HTERT RPE-1 (cell line): Measurements from ENCODE around the gene USP3.

Experiments used
- in situ Hi-C: fragments of 300-500 bp; cut with MboI; formaldehyde crosslinking; loops from 4 replicates; pipeline ENCODE4 v1.14.3; 2020; ENCODE audit warnings: low sequenced_read_pairs

USP3 gene

DNA sequence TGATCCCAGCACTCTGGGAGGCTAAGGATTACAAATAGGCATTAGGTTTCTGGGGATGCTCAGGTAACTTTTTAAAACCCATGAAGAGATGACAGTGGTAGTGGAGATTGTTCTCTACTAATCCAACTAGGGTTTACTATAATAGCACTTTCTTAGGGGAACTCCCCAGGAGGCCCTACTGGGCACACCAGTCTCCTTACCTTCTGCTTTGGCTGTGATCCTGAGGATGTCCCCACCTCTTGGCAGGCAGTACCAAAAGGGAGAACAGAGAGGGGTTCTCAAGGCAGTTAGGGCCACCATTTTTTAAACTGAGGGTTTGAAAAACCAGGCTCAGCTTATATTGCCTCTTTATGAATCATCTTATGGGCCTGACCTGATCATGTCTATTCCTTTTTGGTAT, 77.8 kb downstream of the USP3 start:
- in situ Hi-C loops, result no loop called here

DNA sequence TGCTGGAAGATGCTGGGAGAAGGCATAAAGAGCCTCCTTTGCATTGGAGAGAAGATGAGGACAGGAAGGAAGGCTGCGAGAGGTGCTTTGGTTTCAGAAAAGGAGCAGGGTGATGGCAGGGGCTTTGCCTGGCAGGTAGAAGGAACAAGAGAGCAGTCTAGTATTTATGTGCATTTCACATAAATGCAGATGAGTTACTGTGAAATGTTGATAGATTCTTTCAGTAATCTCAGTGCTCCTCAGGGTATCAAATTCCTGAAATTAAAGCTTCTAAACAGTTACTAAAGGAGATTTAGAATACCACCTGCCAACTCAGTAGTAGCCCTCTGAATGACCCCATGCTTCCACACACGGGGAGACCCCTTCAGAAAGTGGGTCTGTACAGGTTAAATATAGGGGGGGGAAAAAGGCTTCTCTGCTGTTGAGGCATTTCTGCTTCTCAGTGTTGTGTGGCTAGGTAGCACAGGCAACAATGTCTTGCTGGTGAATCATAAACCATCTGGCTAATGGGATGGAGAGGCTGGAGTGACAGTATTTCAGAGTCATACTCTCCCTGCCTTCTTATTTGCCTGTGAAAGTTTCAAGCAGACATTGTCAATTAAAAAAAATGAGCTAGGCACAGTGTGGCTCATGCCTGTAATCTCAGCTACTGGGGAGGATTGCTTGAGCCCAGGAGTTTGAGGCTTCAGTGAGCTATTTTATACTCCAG, 78.5 kb downstream of the USP3 start:
- in situ Hi-C loops, result no loop called here

DNA sequence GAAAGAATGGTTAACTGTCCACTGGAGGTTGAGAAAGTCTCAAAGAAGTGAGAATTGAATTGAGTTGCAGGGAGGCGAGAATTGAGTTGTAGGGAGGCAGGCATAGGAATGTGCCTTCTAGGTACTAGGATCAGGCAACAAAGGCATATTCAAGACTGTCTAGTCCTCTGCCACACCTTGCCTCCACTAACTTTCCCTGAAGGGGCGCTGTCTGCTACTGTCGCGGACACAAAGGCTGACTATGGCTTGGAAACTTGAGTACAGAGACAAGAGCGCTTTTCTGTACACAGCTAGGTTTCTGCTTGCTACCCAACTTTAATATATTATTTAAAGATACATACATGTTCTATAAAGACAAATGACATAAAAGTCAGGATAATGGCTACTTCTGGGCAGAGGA, 82.4 kb downstream of the USP3 start:
- in situ Hi-C loops, result no loop called here

DNA sequence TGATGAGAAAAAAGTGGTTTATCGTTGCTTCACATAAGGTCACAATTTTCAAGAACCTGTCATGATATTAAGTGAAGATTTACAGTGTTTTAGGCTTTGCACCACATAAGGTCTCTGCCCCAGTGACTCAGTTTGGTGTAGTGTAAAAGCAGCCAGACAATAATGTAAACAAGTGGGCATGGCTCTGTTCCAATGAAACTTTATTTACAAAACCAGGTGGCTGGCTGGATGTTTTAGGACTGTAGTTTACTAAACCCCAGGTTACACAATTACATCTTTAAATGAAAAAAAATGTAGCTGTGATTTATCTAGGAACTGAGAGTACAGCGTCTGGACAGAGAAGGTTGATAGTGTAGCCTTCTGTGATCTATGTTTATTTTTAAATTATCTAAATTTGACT, 83.1 kb downstream of the USP3 start:
- in situ Hi-C loops, result no loop called here

DNA sequence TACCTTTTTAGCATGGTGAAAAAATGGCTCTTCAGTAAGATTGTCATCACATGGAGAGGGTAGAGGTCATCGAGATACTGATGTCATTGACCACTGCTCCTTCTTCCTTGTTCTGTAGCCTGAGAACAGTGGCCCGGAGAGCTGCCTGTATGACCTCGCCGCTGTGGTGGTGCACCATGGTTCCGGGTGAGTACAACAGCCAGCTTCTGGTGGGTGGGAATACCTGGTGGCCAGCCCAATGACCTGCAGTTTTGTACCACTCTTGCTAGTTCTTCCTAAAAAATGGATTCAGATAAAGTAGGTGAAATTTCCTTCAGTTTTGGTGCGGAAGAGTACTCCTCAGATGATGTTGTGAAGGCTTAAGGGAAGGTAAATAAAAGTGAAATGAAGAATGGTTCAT, 84.4 kb downstream of the USP3 start:
- in situ Hi-C loops, result no loop called here

DNA sequence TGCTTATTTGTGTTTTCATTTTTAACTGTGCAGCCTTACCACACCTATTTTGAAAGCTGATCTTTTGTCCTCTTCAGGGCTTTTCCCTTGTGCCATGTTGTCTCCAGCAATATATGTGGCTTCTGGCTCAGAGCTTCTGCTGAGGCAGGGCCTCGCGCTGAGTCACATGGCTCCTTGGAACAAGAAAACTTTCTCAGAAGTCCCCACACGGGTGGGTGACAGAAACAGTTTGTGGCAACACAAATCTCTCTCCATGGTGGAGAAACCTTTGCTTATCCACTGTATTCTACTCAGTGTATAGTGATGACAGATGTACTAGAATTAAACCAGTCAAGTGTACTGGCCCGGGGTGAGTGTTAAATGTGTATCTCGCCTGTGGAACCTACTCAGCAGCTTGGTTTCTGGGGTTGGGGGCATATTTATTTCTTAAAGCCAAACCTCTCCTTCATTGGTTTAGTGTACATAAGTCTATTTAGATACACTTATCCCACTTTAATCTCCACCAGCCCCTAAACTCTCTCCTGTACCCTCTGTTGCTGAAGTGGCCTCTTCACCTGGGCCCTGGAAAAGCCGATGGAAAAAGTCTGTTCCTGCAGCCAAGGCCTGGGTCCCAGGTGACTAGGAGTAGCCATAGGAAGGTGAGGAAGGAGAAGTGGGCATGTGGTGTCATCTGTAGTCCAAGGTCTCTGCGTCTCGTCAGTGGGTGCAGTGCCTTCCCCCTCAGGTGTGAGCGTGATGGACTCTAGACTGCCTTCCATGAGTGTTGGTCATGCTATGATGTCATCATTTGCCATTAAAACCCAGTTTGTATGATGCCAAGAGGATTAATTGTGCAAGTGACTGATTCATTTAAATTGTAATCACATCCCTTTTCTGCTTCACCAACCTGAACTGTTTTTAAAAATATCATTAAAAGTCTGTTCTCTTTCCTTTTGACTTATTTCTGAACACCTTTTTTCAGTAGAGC, 89.6 kb downstream of the USP3 start:
- in situ Hi-C loops, result no loop called here

DNA sequence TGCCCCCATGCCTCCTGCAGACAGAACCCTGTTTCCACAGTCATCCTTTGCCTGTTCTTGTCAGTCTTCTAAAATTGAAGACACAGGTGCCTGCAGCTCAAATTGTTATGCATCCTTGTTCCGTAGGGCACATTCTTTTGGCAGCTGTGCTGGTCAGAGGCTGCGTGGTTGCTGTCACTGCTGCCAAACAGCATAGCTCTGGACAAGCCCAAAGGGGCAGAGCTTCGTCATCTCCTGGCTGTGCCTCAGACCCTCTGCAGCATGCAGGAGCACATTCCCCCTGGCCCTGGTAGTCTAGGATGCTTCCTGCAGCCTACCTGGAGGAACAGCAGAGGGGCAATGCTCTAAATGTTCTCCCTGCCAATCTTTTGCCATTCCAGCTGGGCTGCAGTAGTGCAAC, 90.7 kb downstream of the USP3 start:
- in situ Hi-C loops, result no loop called here

DNA sequence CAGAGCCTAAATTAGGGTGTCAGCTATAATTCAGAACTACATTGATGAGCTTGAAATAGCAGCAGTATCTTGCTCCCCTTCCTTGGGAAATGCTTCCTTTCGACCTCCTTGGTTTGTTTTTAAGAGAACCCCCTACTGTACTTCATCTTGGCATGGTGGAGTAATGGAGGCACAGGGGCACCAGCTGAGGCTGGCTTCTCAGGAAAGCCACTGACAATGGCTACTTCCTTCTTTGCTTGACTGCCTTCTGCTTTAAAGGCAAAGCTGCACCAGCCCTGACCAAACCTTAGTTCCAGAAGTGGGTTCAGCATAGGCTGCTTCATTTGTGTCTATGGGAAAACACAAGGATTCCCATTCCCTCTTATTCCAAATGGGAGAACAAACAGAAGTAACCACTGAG, 91.3 kb downstream of the USP3 start:
- in situ Hi-C loops, result no loop called here

DNA sequence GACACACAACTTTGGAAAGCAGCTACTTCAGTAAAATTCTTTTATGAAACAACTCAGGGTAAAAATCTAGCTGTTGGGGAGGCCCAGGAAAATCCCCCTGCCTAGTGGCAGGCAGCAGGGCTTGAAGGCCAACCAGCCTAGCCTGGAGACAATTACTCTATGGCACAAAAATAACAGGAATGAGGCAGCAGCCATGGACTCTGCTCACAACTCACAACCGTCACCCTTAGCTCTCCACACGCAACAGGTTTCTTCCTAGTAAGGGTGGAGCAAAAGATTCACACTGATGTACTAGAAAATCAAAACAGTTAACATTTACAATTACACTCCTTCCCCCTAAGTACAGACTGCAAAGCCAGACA, 92.3 kb downstream of the USP3 start:
- in situ Hi-C loops, result no loop called here

DNA sequence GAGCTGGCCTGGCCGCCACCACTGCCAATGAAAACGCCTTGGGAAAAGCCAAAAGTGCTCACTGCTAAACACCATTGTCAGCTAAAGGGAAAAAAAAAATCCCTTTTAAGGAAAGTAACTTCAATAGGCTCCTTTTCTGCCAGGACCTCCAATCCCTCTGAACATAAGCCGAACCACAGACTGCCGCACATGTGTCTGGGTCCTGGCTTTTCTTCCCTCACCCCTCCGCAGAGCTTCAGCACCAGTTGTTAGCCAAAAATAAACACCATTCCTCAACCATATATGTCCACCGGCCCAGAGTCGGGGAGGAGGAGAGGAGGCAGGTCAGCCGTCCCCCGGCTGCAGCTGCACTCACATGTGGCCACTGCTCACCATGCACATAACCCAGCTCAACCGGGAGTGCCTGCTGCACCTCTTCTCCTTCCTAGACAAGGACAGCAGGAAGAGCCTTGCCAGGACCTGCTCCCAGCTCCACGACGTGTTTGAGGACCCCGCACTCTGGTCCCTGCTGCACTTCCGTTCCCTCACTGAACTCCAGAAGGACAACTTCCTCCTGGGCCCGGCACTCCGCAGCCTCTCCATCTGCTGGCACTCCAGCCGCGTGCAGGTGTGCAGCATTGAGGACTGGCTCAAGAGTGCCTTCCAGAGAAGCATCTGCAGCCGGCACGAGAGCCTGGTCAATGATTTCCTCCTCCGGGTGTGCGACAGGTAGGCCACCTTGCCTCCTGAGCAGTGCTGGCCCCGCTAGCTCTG, 92.8 kb downstream of the USP3 start, which contains the start of gene FBXL22:
FBXL22 (plus strand) TSS at position 350 of the 753 bp plus-strand sequence; CDS start at position 356, 6 bp downstream.
- in situ Hi-C loops, result no loop called here

DNA sequence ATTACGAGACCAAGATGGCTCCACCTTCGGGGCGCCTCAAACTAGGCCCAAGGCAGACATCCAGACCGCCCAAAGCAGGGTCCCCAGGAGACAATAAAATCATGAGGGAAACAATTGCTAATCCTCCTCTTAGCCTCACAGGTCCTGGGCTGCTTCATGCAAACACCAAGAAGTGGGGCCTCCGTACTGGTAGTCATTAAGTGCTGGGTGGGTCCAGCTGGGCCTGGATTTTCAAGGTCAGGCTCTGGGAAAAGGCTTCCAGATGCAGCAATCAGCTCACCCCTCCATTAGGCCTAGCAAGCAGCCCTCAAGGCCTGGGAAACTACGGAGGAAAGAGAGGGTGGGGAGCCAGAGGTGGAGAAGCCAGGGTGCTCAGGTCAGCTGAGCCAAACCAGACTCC, 93.4 kb downstream of the USP3 start:
- in situ Hi-C loops, result no loop called here

DNA sequence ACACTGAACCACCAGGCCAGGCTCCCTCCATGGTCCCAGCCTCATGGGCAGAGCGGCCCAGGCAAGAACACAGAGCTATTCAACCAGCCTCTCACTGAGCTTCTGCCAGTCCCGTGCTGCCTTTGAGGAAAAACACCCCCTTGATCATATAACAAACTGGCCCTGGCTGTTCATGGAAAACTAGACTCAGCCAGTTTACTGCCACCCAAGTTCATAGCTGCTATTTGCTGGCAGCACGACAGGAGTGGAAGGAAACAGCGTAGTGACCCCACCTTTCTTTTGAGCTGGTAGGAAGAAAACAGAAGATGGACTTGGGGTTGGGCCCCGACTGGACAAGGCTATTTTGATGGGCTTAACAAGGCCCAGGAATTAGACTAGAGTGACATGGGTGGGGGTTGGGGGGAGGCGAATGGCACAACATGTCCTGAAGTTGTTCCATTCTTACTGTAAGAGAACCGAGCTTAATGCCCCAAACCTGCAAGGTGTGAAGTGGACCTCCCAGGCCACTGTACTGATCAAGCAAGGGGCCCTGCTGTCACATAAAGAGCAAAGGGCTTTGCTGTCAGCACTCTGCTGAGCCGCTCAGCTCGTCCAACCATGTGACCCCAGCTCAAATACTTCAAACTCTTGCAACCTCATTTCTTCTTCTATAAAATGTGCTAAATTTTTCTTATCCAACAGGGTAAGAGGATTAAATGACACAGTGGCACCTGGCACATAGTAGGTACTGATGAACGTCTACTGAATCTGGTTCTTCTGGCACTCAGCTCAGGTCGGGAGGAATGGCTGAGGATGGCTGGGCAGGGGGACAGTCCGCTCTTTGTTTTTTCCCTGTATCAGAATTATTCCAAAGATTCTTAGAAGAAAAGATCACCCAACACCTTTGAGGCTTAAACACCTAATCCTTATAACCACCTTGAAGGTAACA, 94.3 kb downstream of the USP3 start:
- in situ Hi-C loops, result no loop called here

DNA sequence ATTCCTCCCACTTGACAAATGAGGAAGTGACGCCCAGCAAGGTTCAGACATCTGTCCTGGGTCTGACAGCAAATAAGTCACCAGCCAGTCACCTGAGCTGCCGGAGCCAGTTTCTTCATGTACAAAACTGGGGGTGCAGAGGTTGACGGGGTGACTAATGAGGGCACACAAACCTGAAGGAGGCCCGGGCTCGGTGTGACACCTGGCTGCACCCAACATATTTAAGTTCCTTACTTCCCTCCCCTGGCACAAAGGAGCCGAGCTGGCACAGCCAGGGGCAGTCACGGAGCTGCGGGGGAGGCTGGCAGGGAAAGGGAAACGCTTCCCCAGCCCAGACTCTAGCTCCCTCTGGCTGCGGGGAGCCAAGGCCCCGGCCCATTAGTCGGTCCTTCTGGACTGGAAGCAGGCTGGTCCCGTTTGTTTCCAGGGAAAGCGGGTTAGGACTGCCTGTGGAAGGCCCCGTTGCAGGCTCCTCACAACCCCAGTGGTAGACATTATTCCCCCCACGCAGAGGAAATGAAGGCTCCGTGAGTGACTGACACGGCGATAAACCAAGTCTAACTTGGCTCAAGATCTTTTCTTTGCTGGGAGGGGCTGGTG, 95.1 kb downstream of the USP3 start:
- in situ Hi-C loops, result no loop called here

DNA sequence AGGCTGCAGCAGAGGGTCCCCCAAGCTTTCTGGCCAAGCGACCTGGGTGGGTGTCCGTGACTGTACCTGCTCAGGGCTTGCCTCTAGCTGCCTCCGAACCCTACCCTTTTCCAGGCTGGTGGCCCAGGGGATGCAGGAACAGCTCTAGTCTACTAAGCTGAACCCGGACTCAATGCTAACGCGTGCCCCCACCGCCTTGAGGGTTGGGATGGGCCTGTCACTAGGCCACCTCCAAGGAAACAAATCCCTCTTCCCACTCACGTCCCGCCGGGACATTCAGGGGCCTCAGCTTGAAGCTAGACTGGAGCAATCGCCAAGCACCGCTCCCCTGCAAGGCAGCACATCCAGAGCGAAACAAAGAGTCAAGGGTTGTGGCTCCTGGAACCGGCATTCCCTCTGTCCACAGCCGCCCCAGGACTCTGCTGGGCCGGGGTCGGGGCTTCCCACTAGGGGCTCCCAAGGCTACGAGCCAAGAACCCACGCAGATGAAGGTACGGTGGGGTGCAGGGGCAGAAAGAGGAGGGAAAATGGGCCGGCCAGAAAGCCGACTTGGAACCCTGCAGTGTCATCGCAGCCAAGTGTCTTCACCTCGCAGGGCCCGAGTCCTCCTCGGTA, 95.7 kb downstream of the USP3 start:
- in situ Hi-C loops, result no loop called here

DNA sequence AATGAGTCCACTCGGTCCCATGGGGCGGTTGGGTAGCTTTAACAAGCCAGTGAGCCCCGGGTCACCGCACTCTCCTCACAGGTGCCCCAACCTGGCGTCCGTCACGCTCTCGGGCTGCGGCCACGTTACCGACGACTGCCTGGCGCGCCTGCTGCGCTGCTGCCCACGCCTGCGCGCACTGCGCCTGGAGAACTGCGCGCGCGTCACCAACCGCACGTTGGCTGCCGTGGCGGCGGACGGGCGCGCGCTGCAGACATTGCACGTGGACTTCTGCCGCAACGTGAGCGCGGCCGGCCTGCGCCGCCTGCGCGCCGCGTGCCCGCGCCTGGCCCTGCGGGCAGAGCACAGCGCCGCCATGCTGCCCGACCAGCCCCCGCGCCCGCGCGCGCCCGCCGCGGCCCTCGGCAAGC, 96.2 kb downstream of the USP3 start:
- in situ Hi-C loops, result no loop called here

DNA sequence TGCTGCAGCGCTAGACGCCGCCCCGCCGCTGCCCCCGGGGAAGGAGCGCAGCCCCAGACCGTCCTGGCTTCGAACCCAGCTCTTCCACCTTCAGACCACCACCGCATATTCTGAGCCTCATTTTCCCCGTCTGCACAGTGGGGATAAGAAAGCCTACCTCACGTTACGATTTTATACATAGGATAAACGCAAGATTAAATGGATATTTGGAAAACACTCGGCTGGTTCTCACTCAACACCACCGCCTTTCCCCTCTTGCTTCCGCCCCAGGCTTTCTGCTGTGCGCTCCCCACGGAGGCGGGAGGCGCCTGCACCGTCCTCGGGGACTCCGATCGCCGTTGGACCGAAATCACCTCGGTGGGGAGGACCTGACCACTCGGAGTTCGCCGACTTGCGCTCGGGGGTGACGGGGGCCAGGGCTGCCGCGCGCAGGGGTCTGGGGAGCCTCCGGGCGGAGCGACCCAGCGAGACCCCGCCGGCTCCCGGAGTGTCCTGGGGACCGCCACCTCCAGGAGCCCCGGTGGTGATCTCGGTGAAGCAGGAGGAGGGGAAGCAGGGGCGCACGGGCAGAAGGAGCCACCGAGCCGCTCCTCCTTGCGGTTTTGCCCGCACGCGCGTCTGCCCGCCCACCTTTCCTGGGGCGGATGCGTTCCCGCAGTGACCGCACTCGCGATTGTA, 96.8 kb downstream of the USP3 start:
- in situ Hi-C loops, result no loop called here

DNA sequence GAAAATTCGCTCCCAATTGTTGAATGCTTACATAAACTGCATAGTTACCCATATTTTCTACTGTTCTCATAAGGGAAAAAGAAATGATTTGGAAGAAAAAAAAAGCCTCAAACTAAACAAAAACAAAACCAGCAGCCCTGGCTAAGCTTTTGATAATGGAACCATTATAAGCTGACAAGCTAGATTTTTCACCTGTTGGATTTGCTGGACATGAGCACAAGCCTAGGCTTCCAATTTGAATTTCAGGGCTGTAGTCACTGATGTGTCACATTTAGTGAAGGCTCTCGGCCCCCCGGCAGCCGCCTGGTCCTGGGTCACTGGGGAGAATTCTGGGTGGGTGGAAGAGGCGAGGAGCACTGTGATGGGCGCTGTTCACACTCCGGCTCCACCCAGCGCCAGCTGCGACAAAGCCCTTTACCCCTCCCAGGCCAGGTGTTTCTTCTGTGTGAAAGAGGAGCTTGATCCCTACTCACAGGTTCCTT, 97.4 kb downstream of the USP3 start:
- in situ Hi-C loops, result no loop called here

DNA sequence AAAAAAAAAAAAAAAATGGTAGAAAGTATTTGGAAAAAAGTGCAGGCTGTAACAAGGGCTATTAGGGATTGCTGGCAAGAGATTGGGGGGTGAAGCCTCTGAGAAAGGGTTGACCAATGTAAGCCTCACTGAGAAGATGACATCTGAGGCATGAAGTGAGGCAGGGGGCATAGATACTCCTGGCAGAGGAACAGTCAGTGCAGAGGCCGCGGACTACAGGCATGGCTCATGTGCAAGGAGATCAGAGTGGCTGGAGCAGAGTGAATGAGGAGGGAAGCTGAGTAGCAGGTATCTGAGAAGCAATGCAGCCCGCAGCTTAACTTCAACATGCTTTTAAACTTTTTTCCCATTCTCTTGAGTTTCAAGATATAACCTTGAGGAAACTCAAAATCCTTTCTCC, 98.2 kb downstream of the USP3 start:
- in situ Hi-C loops, result no loop called here

DNA sequence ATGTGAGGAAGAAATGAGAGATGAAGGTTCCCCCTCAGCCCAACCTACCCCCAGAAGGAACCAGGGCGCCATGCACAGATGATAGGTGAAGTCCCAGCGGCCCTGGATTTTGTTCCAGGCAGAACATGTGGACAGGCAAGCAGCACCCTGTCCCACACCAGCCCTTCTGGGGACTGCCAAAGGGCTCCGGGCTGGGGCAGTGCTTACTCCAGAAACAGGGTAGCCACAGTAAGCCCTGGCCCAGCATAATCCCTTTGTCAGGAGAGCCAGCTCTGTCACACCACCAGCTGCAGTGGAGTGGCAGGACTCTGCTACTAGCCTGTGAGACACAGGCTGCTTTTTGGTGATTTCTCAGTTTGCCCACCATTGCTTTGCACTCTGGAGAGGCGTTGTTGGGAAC, 99.1 kb downstream of the USP3 start:
- in situ Hi-C loops, result no loop called here
